ENCODE results near the gene SNAP29.
"Not testable (repeated sequence)": the region's sequence is repeated elsewhere in the genome, so short reads cannot be mapped to it uniquely, and the experiment has no call there.

SNAP29 gene

GRCh38 chr22:20834725-20835124 lies 24.1 kb upstream of the SNAP29 start:
- no peak for DNase-seq (ENCODE audit: low read depth)

- no peak for DNase-seq (ENCODE audit: low read depth)
Measured at GRCh38 chr22:20836987-20837823, 21.6 kb upstream of the SNAP29 start.

- not testable (repeated sequence) for DNase-seq (ENCODE audit: low read depth)
Measured at GRCh38 chr22:20839354-20839753, 19.5 kb upstream of the SNAP29 start.

GRCh38 chr22:20839837-20840645 lies 18.8 kb upstream of the SNAP29 start:
- no peak for DNase-seq (ENCODE audit: low read depth)

DNA sequence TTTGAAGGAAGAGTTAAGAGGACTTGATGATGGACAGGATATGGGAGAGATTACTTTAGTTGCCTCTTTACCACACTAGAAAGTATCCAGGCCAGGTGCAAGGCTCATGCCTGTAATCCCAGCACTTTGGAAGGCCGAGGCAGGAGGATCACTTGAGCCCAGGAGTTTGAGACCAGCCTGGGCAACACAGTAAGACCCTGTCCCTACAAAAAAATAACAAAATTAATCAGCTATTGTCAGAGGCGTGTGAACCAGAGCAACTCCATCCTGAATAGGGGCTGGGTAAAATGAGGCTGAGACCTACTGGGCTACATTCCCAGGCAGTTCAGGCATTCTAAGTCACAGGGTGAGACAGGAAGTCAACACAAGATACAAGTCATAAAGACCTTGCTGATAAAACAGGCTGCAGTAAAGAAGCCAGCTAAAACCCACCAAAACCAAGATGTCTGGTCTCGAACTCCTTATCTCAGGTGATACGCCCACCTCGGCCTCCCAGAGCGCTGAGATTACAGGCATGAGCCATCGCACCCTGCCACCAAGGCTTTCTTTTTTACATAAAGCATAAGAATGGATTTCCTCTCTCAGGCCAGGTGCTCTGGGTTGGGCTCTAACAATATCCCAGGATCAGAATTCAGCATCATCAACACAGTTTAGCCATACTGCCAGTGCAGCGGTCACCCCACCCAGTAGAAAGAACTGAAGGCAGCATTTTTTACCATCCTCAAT lies 18.0 kb upstream of the SNAP29 start:
- DNase-seq (ENCODE audit: low read depth) = no peak

- no peak for DNase-seq (ENCODE audit: low read depth)
Measured at GRCh38 chr22:20843501-20843900, 15.3 kb upstream of the SNAP29 start.

DNA sequence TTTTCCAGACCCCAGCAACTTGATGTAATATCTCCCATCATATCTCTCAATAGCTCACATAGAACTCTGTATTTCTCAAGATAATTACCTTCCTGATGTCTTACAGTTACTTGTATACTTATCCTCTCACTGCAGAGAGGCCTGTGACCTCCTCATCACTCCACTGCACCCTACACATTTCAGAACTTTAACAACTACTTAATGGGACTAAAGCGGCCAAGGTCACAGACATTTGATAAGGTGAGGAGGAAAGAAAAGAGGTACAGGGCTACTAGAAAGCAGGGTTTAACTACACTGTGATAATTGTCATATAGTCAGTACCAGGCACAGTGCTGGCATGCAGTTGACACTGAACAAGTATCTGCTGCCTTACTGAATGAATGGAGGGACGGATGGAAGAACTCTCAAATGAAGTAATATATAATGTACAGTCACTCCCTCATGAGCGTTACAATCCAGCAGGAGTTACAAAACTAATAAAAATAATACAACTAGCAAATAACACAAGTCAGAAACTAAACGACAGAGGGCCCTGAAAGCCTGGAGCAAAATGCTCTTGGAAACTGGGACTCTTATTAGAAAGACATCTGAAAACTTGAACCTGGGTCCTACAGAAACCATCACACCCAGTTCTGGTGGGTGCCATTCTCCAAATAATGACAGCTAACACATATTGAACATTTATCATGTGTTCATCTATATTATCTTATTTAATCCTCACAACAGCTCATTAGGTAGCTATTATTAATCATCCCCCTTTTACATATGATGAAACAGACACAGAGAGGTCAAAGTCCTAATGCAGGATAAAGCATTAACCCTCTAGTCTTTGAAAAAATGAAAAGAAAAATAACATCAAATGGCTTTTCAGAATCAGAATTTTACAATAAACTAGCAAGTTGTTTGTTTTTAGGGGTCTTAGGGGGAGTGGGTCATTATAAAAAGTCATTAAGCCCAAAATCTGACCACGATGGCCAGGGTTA lies 14.5 kb upstream of the SNAP29 start:
- DNase-seq (ENCODE audit: low read depth) = no peak

GRCh38 chr22:20847318-20847822 lies 11.4 kb upstream of the SNAP29 start:
- no peak for DNase-seq (ENCODE audit: low read depth)

DNA sequence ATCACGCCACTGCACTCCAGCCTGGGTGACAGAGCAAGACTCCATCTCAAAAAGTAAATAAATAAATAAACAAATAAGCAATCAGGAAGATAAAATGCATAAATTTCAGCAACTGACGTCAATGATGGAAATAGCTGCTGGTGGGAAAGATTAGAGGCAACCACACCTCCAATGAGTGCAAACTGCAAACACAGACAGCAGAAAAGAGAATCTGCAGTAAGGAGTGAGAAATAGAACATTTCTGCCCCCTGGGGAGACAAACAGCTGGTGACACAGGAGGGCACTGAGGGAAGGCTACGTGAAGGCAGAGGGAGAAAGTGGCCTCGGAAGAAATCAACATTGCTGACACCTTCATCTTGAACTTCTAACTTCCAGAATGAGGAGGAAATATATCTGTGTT lies 6.7 kb upstream of the SNAP29 start:
- no peak for DNase-seq (ENCODE audit: low read depth)

GRCh38 chr22:20852503-20852902 lies 6.3 kb upstream of the SNAP29 start:
- no peak for DNase-seq (ENCODE audit: low read depth)

- no peak for DNase-seq (ENCODE audit: low read depth)
Measured at GRCh38 chr22:20853236-20853660, 5.6 kb upstream of the SNAP29 start.

GRCh38 chr22:20857247-20857643 lies 1.6 kb upstream of the SNAP29 start:
- no peak for DNase-seq (ENCODE audit: low read depth)

DNA sequence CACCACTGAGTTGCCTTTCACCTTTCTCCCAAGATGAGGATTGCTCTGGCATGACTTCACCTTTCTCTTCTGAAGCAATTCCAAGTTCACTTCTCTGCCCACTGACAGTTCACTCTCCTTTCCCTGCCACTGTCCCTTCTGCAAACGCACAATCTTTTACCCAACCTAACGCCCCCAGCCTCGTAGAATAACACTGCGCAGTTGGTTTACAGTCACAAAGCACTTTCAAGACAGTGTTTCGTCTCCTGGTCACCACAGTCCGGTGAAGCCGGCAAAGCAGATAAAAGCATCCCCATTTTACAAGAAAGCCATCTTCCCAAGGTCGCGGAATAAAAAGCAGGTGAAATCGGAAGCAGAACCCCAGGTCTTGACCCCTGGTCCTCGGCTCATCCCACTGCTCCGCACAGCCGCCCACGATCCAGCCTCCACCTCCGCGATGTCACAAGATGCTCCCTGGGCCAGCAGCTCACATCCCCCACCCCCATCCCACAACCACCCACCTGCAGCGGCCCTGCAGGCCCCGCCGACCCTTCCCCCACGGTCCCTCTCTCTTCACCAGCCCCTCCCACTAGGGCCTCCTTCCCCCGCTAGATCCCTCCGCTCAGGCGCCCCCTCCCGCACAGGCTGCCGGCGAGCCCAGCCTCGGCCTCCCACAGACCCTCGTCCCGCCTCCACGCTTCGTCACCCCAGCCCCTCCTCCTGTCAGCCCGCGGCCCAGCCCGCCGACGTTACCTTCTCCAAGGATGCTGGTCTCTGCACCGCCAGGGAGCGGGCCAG lies 781 bp upstream of the SNAP29 start:
- peak; percentile 68 for DNase-seq (ENCODE audit: low read depth)

- no peak for DNase-seq (ENCODE audit: low read depth)
Measured at GRCh38 chr22:20859615-20860014, 808 bp downstream of the SNAP29 start.

DNA sequence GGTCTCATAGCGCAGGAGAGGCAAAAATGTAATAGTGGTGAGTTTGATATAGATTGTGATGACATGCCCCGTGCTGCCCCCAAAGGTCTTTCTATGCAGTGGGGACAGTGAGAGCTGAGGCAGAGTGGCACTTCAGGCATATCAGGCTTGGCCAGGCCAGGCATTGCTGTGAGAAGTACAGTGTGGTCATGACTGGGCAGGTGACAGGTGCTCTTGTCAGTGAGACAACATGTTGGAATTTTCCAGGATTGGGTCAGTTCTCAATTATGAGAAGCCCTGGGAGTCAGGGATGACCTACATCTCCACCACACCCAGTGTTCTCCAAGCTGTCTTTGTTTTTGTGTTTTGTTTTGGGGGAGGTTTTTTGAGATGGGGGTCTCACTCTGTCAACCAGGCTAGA lies 3.7 kb downstream of the SNAP29 start:
- DNase-seq (ENCODE audit: low read depth) = no peak

DNA sequence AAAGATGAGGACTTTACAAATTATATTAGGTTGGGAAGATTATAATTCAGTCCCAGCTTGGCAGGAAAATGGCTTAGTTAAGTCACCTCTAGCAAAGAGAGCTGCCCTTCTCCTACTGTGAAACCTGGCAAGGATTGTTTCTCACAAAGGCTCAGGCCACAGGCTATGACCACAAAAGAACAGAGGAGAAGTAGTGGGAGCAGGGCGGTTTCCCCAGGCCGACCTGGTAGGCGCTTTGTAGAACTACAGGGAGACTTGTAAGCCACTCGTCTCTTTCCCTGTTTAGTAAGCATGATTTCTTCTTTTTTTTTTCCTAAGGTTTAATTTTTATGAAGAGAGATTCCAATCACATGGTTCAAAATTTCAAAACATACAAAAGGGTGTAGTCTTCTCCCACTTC lies 4.6 kb downstream of the SNAP29 start:
- no peak for DNase-seq (ENCODE audit: low read depth)

DNA sequence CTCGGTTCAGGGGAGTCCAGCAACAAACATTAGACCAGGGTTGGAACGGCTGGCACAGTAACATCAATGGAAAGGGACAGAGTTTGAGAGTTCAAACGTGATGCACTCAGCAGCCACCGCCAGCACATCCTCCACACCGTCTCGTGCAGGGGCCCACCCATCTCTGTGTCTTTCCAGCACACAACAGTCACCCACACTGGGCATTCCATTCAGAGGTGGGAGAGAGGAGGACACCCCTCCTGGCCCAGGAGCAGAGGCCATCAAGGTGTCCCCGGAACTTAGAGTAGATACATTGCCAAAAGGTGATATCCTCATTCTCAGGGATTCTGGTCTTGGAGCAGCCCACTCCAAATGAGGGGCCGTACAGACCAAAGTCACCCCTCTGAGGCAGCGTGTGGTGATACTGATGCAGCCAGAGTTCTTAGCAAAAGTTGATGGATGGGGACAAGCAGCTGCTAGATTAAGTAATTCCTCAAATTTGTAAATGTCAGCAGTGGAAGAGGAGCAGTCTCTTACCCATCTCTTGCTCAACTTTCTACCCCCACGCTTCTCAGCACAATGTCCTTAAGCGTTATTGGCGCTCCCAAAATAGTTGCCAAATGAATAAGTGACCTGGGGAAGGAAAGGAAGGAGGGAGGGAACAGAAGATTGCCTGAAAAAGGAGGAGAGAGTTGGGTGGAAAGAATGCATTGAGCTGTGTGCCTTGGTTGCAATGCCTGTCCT lies 5.5 kb downstream of the SNAP29 start:
- no peak for DNase-seq (ENCODE audit: low read depth)

GRCh38 chr22:20865331-20865730 lies 6.5 kb downstream of the SNAP29 start:
- no peak for DNase-seq (ENCODE audit: low read depth)

GRCh38 chr22:20865875-20866445 lies 7.2 kb downstream of the SNAP29 start:
- no peak for DNase-seq (ENCODE audit: low read depth)

Measured in activated T-helper 1 cell treated with Interleukin-2 at 50 U/mL for 16 hours (primary cell).